Renal cortex interstitium (tissue), 3 donors: ENCODE measurements around the gene EBF4. TPM values are rescaled to one million over a fixed set of nuclear protein-coding genes. Genes with fewer than 3 reads are reported as not detected.

ENCODE experiments used
- polyA plus RNA-seq, 3 donors: library from polyadenylated mRNA; unstranded; fragments of 120-200 nt; gene quantifications; one replicate each; pipeline ENCODE4 v1.2.1, GENCODE V29; 2013; ENCODE audit not compliant: insufficient read length in 3 of 3

Gene EBF4
- polyA plus RNA-seq, 3 donors = 24.6 to 45.7 (median 31.8) TPM

Other genes starting within 250 kb of the EBF4 start
- 100 to 1,000 TPM; 140 to 186 (median 145) TPM for gene SNRPB, start 222.0 kb upstream of the EBF4 start, polyA plus RNA-seq
- 10 to 100 TPM; 14.0 to 17.5 (median 16.0) TPM for gene ZNF343, start 183.9 kb upstream of the EBF4 start, polyA plus RNA-seq
- gene TMC2, start 156.2 kb upstream of the EBF4 start, polyA plus RNA-seq = under 1 TPM; 0.20 to 0.38 (median 0.32) TPM
- gene NOP56, start 40.1 kb upstream of the EBF4 start, polyA plus RNA-seq = 100 to 1,000 TPM; 227 to 269 (median 257) TPM
- 100 to 1,000 TPM; 127 to 135 (median 132) TPM for gene IDH3B, start 28.6 kb upstream of the EBF4 start, polyA plus RNA-seq
- gene CPXM1, start 107.8 kb downstream of the EBF4 start, polyA plus RNA-seq = 100 to 1,000 TPM; 206 to 281 (median 225) TPM
- gene C20orf141, start 122.2 kb downstream of the EBF4 start, polyA plus RNA-seq = not detected
- gene TMEM239, start 123.6 kb downstream of the EBF4 start, polyA plus RNA-seq = under 1 TPM in 2 of 3 donors, not detected in 1; 0.07 to 0.08 TPM
- gene PCED1A, start 147.9 kb downstream of the EBF4 start, polyA plus RNA-seq = 10 to 100 TPM; 58.9 to 92.0 (median 74.6) TPM
- 10 to 100 TPM; 35.0 to 43.5 (median 39.6) TPM for gene VPS16, start 148.0 kb downstream of the EBF4 start, polyA plus RNA-seq
- gene PTPRA, start 180.7 kb downstream of the EBF4 start, polyA plus RNA-seq = 100 to 1,000 TPM in 1 of 3 donors, 10 to 100 TPM in 2; 89.1 to 108 (median 97.5) TPM